ENCODE data around the gene ZNF774. TPM values are rescaled to one million over a fixed set of nuclear protein-coding genes. Genes with fewer than 3 reads are reported as not detected.
A peak's percentile ranks its signal among the peaks of the same experiment; 100 is the strongest.

The ZNF774 gene
- total RNA-seq, 6 donors from 2014 or later, result 1.00 to 8.4 (median 3.4) TPM

DNA sequence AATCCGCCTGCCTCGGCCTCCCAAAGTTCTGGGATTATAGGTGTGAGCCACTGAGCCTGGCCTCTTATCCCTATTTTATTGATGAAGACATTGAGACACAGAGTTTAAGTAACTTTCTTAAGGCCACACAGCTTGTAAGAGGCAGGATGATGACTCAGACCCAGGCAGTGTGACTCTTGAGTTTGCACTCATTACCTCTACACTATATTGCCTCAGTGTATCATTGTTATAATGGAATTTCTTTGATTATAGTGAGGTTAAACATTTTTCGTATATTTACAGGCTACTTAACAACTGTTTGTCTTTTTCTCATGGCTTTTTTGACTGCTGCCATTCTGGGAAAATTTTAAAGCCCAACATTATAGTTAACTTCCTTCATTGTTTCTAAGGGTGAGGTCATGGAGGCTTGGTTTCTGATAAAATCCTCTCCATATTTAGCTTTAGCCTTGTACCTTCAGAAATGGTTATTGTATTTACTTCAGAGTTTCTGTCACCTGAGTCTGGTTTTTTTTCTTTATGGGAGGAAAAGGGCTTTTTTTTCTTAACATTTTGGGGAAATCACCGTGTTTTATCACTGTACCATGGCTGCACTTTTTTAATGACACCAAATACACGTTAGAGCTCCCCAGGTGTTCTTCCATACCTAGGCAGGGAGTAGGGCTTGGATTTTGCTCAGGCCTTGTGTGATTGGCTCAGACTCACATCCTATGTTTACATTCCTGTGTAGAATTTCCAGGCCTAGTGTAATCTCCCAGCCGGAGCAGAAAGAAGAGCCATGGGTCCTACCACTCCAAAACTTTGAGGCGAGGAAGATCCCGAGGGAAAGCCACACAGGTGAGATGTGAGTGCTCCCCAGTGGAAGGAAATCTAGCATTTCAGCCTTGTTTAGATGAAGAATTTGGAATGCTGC lies 6.3 kb downstream of the ZNF774 start:
- 76 to 79% methylated on average over 8 of the region's 8 CpGs for WGBS, 2 donors
- Histone ChIP-seq H3K4me1 (peaks cover 8 to 12% (median 10%) of the 10 kb centered on the region in 4 donors), H3K9me3 (no peaks in the 10 kb centered on the region), H3K27ac (no peak overlapping the region), H3K27me3 (no peaks in the 10 kb centered on the region), H3K4me3 (no peak overlapping the region), H3K36me3 (no peaks in the 10 kb centered on the region)
- ATAC-seq (ENCODE audit: low FRiP score in 2 of 2) (no peak), DNase-seq (peak in 1 of 2 donors; percentile 57)
- no peak for TF ChIP-seq EP300 (IDR thresholded peaks at IDR 0.05)
- TF ChIP-seq POLR2A (IDR thresholded peaks at IDR 0.05), result no peak
- no peak for TF ChIP-seq POLR2AphosphoS5 (IDR thresholded peaks at IDR 0.05)
- TF ChIP-seq CTCF (IDR thresholded peaks at IDR 0.05), result no peak

GRCh38 chr15:90360746-90361145 lies 8.7 kb downstream of the ZNF774 start:
- ATAC-seq (ENCODE audit: low FRiP score in 2 of 2) (no peak), DNase-seq (no peak)
- Histone ChIP-seq H3K36me3 (no peaks in the 10 kb centered on the region), H3K4me1 (peaks cover 8 to 12% (median 10%) of the 10 kb centered on the region in 4 donors), H3K9me3 (no peaks in the 10 kb centered on the region), H3K4me3 (no peak overlapping the region), H3K27ac (no peak overlapping the region), H3K27me3 (no peaks in the 10 kb centered on the region)
- TF ChIP-seq EP300 (IDR thresholded peaks at IDR 0.05) (no peak), CTCF (IDR thresholded peaks at IDR 0.05) (no peak), POLR2A (IDR thresholded peaks at IDR 0.05) (no peak), POLR2AphosphoS5 (IDR thresholded peaks at IDR 0.05) (no peak)
- 92 to 94% methylated on average over 9 to 14 of the region's 14 CpGs for WGBS, 2 donors

GRCh38 chr15:90362936-90363212 lies 10.8 kb downstream of the ZNF774 start:
- WGBS, 2 donors, result 44 to 61% methylated on average over 2 of the region's 2 CpGs
- Histone ChIP-seq H3K4me1 (peaks cover 9 to 20% (median 13%) of the 10 kb centered on the region in 4 donors), H3K9me3 (no peaks in the 10 kb centered on the region), H3K4me3 (no peak overlapping the region), H3K27me3 (no peaks in the 10 kb centered on the region), H3K36me3 (no peaks in the 10 kb centered on the region), H3K27ac (peak overlapping the region in 2 of 4 donors; percentile 28 to 74)
- DNase-seq, result no peak
- TF ChIP-seq POLR2AphosphoS5 (IDR thresholded peaks at IDR 0.05), result no peak
- no peak for TF ChIP-seq POLR2A (IDR thresholded peaks at IDR 0.05)
- no peak for TF ChIP-seq EP300 (IDR thresholded peaks at IDR 0.05)
- TF ChIP-seq CTCF (IDR thresholded peaks at IDR 0.05), result no peak
- ATAC-seq (ENCODE audit: low FRiP score in 2 of 2), result peak in 1 of 2 donors; percentile 82

GRCh38 chr15:90364251-90364650 lies 12.2 kb downstream of the ZNF774 start:
- H3K36me3 ChIP-seq, result no peaks in the 10 kb centered on the region

More at GRCh38 chr15:90364251-90364650, 12.2 kb downstream of the ZNF774 start:
- WGBS, 2 donors, result 75 to 86% methylated on average over 4 of the region's 4 CpGs
- Histone ChIP-seq H3K27ac (no peak overlapping the region), H3K4me1 (peaks cover 9 to 22% (median 14%) of the 10 kb centered on the region in 4 donors), H3K4me3 (no peak overlapping the region), H3K9me3 (no peaks in the 10 kb centered on the region), H3K27me3 (no peaks in the 10 kb centered on the region)
- ATAC-seq (ENCODE audit: low FRiP score in 2 of 2) (no peak), DNase-seq (no peak)
- TF ChIP-seq POLR2AphosphoS5 (IDR thresholded peaks at IDR 0.05) (no peak), CTCF (IDR thresholded peaks at IDR 0.05) (no peak), POLR2A (IDR thresholded peaks at IDR 0.05) (no peak), EP300 (IDR thresholded peaks at IDR 0.05) (no peak)
